GM12878 (cell line): Measurements from ENCODE around the gene ZNF652. TPM values are rescaled to one million over a fixed set of nuclear protein-coding genes. Genes with fewer than 3 reads are reported as not detected.

Source experiments
- ATAC-seq: fragments of 200-7000 bp; cut with Tn5 transposase; 3 replicates; pipeline ENCODE4 v1.9.1; 2020; ENCODE audit warnings: mild to moderate bottlenecking, moderate library complexity
- BruUV-seq: library from RNA; stranded (reverse); fragments of 400-500 nt; replicated peaks from 2 replicates; lab custom pipeline; 2021; lab: Mats Ljungman, UMichigan
- CTCF ChIA-PET: fragments of 300-600 bp; sonication (Branson Sonifier 250); formaldehyde crosslinking; extraction: SDS; loops from one replicate; lab custom pipeline; 2021; ENCODE audit warnings: inconsistent platforms; lab: Yijun Ruan, JAX
- POLR2A ChIA-PET: fragments of 350-600 bp; formaldehyde crosslinking; extraction: SDS; loops from one replicate; lab custom pipeline; 2021; ENCODE audit warnings: inconsistent platforms; lab: Charles Lee
- RAD21 ChIA-PET: fragments of 300-600 bp; sonication (Branson Sonifier 250); formaldehyde crosslinking; loops from one replicate; lab custom pipeline; 2023; ENCODE audit warnings: antibody characterized with exemption; ENCODE audit not compliant: unreplicated experiment; lab: Charles Lee
- SMC1A ChIA-PET: fragments of 300-600 bp; sonication (Branson Sonifier 250); formaldehyde crosslinking; loops from one replicate; lab custom pipeline; 2023; ENCODE audit not compliant: unreplicated experiment, uncharacterized antibody; lab: Charles Lee
- DNase-seq: peaks from one replicate; pipeline ENCODE4 v3.0.0-alpha.2; 2011; ENCODE audit warnings: low read depth, low spot score
- FAIRE-seq: peaks from 3 replicates; lab custom pipeline; 2011; peaks lifted over from hg19 to GRCh38; lab: Jason Lieb, UNC
- H2AFZ ChIP-seq: 2 replicates; pipeline ENCODE4 v1.6.0; 2011; ENCODE audit warnings: low read depth, low read length, control low read depth; ENCODE audit not compliant: control insufficient read depth
- H3K27ac ChIP-seq: 2 replicates; pipeline ENCODE4 v1.5.1; 2011; ENCODE audit warnings: control low read depth; ENCODE audit not compliant: control insufficient read depth, insufficient read depth
- H3K27me3 ChIP-seq, 2 experiments: replicated peaks in 1 of 2; 2 replicates each; pipeline versions ENCODE4 v1.6.0 to v1.6.1; 2011; ENCODE audit warnings: low read length in 1 of 2; ENCODE audit not compliant: control insufficient read depth in 2 of 2, insufficient read depth in 2 of 2
- H3K36me3 ChIP-seq, 2 experiments: 2 replicates each; pipeline ENCODE4 v1.5.1; 2011; ENCODE audit warnings: low read length in 1 of 2; ENCODE audit not compliant: control insufficient read depth in 2 of 2, insufficient read depth in 2 of 2
- H3K4me1 ChIP-seq: 2 replicates; pipeline ENCODE4 v1.6.1; 2011; ENCODE audit warnings: mild to moderate bottlenecking, low read length, moderate library complexity, mixed read lengths; ENCODE audit not compliant: control insufficient read depth, insufficient read depth
- H3K4me2 ChIP-seq: 2 replicates; pipeline ENCODE4 v1.6.0; 2011; ENCODE audit warnings: control low read depth; ENCODE audit not compliant: control insufficient read depth, insufficient read depth
- H3K4me3 ChIP-seq: fragments of 200-600 bp; sonication (generic); 2 replicates; pipeline ENCODE4 v1.5.1; 2016
- H3K79me2 ChIP-seq: 2 replicates; pipeline ENCODE4 v1.6.0; 2011; ENCODE audit warnings: low read length; ENCODE audit not compliant: control insufficient read depth, insufficient read depth
- H3K9ac ChIP-seq: 2 replicates; pipeline ENCODE4 v1.8.0; 2011; ENCODE audit warnings: low read length, control low read depth, mixed read lengths; ENCODE audit not compliant: control insufficient read depth, insufficient read depth
- H3K9me3 ChIP-seq: replicated peaks from 3 replicates; pipeline ENCODE4 v1.5.1; 2011; ENCODE audit warnings: mild to moderate bottlenecking, low read length; ENCODE audit not compliant: control insufficient read depth, insufficient read depth
- H4K20me1 ChIP-seq: 2 replicates; pipeline ENCODE4 v1.6.0; 2011; ENCODE audit not compliant: control insufficient read depth, insufficient read depth
- CBFB ChIP-seq: IDR thresholded peaks from 2 replicates; pipeline ENCODE4 v1.6.1; 2016; ENCODE audit warnings: antibody characterized with exemption, low read depth
- CHD2 ChIP-seq: IDR thresholded peaks from 2 replicates; pipeline ENCODE4 v1.6.1; 2011; ENCODE audit warnings: low read depth, low read length, improper control_type of control experiment, borderline replicate concordance
- EGR1 ChIP-seq, 2 experiments: IDR thresholded peaks; 1 replicate in 1 of 2; 2 replicates in 1 of 2; pipeline ENCODE4 v1.6.1; 2011 to 2012; ENCODE audit warnings: low read depth in 2 of 2, low read length in 2 of 2, borderline replicate concordance in 1 of 2, mild to moderate bottlenecking in 1 of 2, moderate library complexity in 1 of 2
- HDAC2 ChIP-seq: fragments of 200-600 bp; sonication (generic); IDR thresholded peaks from 2 replicates; pipeline ENCODE4 v1.6.1; 2017
- LARP7 ChIP-seq: fragments of 450-650 bp; IDR thresholded peaks from 2 replicates; pipeline ENCODE4 v1.6.1; 2017; ENCODE audit warnings: mild to moderate bottlenecking
- NBN ChIP-seq: fragments of 450-650 bp; IDR thresholded peaks from 2 replicates; pipeline ENCODE4 v1.6.1; 2016
- NFIC ChIP-seq: IDR thresholded peaks from 2 replicates; pipeline ENCODE4 v1.6.1; 2012; ENCODE audit warnings: low read depth, mild to moderate bottlenecking, inconsistent platforms, low read length, moderate library complexity
- NR2F1 ChIP-seq: fragments of 450-650 bp; conservative IDR thresholded peaks from 2 replicates; pipeline ENCODE4 v1.6.1; 2017; ENCODE audit warnings: mild to moderate bottlenecking
- RAD21 ChIP-seq: IDR thresholded peaks from 2 replicates; pipeline ENCODE4 v1.6.1; 2011; ENCODE audit warnings: mild to moderate bottlenecking, low read depth, low read length, moderate library complexity; ENCODE audit not compliant: insufficient read depth
- RFX5 ChIP-seq: IDR thresholded peaks from 2 replicates; pipeline ENCODE4 v1.6.1; 2011; ENCODE audit warnings: low read depth, low read length, improper control_type of control experiment
- SMARCA5 ChIP-seq: fragments of 450-650 bp; IDR thresholded peaks from 2 replicates; pipeline ENCODE4 v1.6.1; 2017; ENCODE audit warnings: mild to moderate bottlenecking
- ZBED1 ChIP-seq: IDR thresholded peaks from 2 replicates; pipeline ENCODE4 v1.6.1; 2016; ENCODE audit warnings: borderline replicate concordance
- ZZZ3 ChIP-seq: IDR thresholded peaks from 2 replicates; pipeline ENCODE4 v1.6.1; 2011; ENCODE audit warnings: low read depth; ENCODE audit not compliant: control insufficient read depth, insufficient read length
- WGBS: methylation state at CpG from one replicate; pipeline ENCODE4 v1.1.6; 2016; ENCODE audit warnings: low lambda C conversion rate; ENCODE audit not compliant: insufficient replicate concordance, insufficient coverage; ENCODE audit errors: missing lambda C conversion rate; 5-methylcytosine and 5-hydroxymethylcytosine counted together
- in situ Hi-C: fragments of 300-500 bp; cut with MboI; formaldehyde crosslinking; loops from 9 replicates; pipeline ENCODE4 v1.14.3; 2018; ENCODE audit warnings: mixed read lengths
- intact Hi-C: fragments of 100-400 bp; cut with micrococcal nuclease; formaldehyde crosslinking; loops from one replicate; pipeline ENCODE4 v1.14.2; 2022; ENCODE audit not compliant: unreplicated experiment
- polyA plus RNA-seq, 11 experiments: library from polyadenylated mRNA; depleted of rRNA in 4 of 11; unstranded in 6 of 11; stranded (reverse) in 5 of 11; fragments of >200 nt; fragmentation: Nextera tagmentation in 4 of 11; fragmentation: Illumina TruSeq in 1 of 11; extraction: Ambion mirVana in 4 of 11; extraction: Trizol in 1 of 11; gene quantifications; 1 replicate in 1 of 11; 2 replicates in 10 of 11; pipeline versions ENCODE4 v1.2.1 to v1.2.3, GENCODE V29; 2011 to 2016; ENCODE audit warnings: inconsistent platforms in 2 of 11, missing spikeins in 2 of 11, low read depth in 1 of 11
- total RNA-seq, 4 experiments: library from RNA; depleted of rRNA in 3 of 4; stranded (reverse); fragments of >200 nt in 3 of 4; fragmentation: Illumina TruSeq in 1 of 4; extraction: Trizol in 1 of 4; gene quantifications; 2 replicates each; pipeline versions ENCODE4 v1.2.1 to v1.2.3, GENCODE V29; 2013 to 2021
- TF ChIP-seq, protein P1 (sequence below): fragments of 450-650 bp; IDR thresholded peaks from 2 replicates; pipeline ENCODE4 v1.6.1; 2017; ENCODE audit warnings: mild to moderate bottlenecking, moderate library complexity
- TF ChIP-seq, protein P2 (sequence below): fragments of 450-650 bp; IDR thresholded peaks from 2 replicates; pipeline ENCODE4 v1.6.1; 2016; ENCODE audit warnings: mild to moderate bottlenecking

Gene ZNF652
- total and polyA plus RNA-seq, 10 of the 15 experiments (the other 5 are each of a cell fraction or from before 2014, with no cell fraction given) = 3.4 to 13.1 (median 8.7) TPM

DNA sequence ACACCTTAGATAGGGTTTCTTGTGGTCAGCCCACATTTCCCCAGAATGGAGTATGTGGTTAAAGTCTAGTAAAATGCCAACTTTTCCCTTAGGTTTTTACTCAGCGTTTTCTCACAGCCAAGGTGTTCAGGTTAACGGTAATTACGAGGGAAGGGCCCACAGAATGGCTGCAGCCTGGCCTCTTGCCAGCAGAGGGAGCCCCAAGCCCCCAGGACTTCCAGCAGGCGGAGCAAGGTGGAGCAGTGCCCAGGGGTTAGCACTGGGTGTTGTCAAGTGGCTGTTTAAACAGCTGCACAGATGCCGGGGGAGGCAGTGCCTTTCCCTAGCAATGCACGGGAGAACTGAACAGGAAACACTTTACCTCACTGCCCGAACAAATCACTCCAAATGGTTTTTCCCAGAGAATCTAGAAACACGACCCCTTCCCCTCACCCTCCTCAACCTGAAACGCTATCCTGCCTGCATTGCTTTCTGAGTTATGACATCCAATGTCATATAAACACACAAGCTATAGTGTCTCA is 46.0 kb upstream of the ZNF652 start (continued):
- TF ChIP-seq, protein P1, sequence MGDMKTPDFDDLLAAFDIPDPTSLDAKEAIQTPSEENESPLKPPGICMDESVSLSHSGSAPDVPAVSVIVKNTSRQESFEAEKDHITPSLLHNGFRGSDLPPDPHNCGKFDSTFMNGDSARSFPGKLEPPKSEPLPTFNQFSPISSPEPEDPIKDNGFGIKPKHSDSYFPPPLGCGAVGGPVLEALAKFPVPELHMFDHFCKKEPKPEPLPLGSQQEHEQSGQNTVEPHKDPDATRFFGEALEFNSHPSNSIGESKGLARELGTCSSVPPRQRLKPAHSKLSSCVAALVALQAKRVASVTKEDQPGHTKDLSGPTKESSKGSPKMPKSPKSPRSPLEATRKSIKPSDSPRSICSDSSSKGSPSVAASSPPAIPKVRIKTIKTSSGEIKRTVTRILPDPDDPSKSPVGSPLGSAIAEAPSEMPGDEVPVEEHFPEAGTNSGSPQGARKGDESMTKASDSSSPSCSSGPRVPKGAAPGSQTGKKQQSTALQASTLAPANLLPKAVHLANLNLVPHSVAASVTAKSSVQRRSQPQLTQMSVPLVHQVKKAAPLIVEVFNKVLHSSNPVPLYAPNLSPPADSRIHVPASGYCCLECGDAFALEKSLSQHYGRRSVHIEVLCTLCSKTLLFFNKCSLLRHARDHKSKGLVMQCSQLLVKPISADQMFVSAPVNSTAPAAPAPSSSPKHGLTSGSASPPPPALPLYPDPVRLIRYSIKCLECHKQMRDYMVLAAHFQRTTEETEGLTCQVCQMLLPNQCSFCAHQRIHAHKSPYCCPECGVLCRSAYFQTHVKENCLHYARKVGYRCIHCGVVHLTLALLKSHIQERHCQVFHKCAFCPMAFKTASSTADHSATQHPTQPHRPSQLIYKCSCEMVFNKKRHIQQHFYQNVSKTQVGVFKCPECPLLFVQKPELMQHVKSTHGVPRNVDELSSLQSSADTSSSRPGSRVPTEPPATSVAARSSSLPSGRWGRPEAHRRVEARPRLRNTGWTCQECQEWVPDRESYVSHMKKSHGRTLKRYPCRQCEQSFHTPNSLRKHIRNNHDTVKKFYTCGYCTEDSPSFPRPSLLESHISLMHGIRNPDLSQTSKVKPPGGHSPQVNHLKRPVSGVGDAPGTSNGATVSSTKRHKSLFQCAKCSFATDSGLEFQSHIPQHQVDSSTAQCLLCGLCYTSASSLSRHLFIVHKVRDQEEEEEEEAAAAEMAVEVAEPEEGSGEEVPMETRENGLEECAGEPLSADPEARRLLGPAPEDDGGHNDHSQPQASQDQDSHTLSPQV = no peak
- TF ChIP-seq SMARCA5 = peak; percentile 53; the same call in 1 of the 2 replicates
- no peak; the same call in 1 of the 2 replicates for TF ChIP-seq LARP7
- TF ChIP-seq HDAC2 = no peak
- TF ChIP-seq RAD21 = peak; percentile 80
- TF ChIP-seq CBFB = no peak

- in situ Hi-C loops (loop anchor here (5.0 to 10.0 kb wide), 2 partner anchors 148 to 290 kb away; no protein-coding TSS in a partner anchor), intact Hi-C loops (no loop called here)
- Histone ChIP-seq H3K27ac (no peak overlapping the region), H3K4me3 (no peak overlapping the region), H3K9ac (no peak overlapping the region), H4K20me1 (no peaks in the 10 kb centered on the region), H3K9me3 (no peaks in the 10 kb centered on the region), H2AFZ (no peak overlapping the region), H3K27me3 (no peaks in the 10 kb centered on the region), H3K4me1 (peaks cover 10% of the 10 kb centered on the region), H3K36me3 (peaks cover 31 to 39% of the 10 kb centered on the region in 2 experiments), H3K4me2 (no peak overlapping the region), H3K79me2 (no peaks in the 10 kb centered on the region)
- POLR2A ChIA-PET = interaction anchor here (0.6 kb wide), 1 partner anchor 287 kb away, joined by 4 read pairs; no protein-coding TSS in a partner anchor
- CTCF ChIA-PET = interaction anchor here (0.6 to 6.6 kb wide), 21 partner anchors 9 to 391 kb away, joined by 3 to 119 read pairs (median 4); partner anchors contain the start of genes ABI3 and GNGT2
- no TSS peak for BruUV-seq
- DNase-seq (no peak), FAIRE-seq (no peak), ATAC-seq (no peak)
- RAD21 ChIA-PET = interaction anchor here (0.7 to 2.0 kb wide), 3 partner anchors 91 to 161 kb away, joined by 3 to 27 read pairs (median 3); no protein-coding TSS in a partner anchor
- SMC1A ChIA-PET = interaction anchor here (1.1 to 2.3 kb wide), 3 partner anchors 8 to 150 kb away, joined by 4 to 21 read pairs (median 6); no protein-coding TSS in a partner anchor
- WGBS = 91% methylated on average over 9 of the region's 9 CpGs
- TF ChIP-seq RFX5 (no peak), ZZZ3 (no peak), ZBED1 (no peak), EGR1 (IDR thresholded peaks at IDR 0.05; ENCODE audit: borderline replicate concordance in 1 of 2, low read depth in 2 of 2, low read length in 2 of 2) (no peak), RAD21 (no peak), NBN (no peak), CHD2 (no peak), NR2F1 (no peak), NFIC (no peak)
- TF ChIP-seq, protein P2, sequence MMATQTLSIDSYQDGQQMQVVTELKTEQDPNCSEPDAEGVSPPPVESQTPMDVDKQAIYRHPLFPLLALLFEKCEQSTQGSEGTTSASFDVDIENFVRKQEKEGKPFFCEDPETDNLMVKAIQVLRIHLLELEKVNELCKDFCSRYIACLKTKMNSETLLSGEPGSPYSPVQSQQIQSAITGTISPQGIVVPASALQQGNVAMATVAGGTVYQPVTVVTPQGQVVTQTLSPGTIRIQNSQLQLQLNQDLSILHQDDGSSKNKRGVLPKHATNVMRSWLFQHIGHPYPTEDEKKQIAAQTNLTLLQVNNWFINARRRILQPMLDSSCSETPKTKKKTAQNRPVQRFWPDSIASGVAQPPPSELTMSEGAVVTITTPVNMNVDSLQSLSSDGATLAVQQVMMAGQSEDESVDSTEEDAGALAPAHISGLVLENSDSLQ = no peak
These were observed 45.0 kb upstream of the ZNF652 start for GRCh38 chr17:49407086-49407485.
